ENCODE data around the gene KCNH2.

DNA sequence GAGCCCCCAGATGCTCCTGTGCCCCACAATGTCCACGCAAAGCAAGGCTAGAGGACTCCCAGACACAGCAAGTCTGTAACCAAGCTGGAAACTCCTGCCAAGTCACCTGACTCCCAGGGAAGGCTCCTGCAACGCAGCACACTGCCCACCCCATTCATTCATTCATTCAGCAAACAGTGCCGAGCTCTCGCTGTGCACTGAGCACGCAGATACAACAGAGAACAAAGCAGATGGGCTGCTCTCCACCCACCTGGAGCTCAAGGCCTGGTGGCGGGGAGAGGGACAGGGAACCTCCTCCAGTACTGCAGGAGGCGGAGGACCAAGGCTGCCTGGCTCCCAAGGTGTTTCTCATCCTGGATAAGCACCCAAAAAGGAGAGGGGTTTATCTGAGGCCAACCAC lies 8.6 kb downstream of the KCNH2 start:
- TF ChIP-seq CTCF (IDR thresholded peaks at IDR 0.05) (no peak), POLR2A (IDR thresholded peaks at IDR 0.05) (no peak)
